ENCODE data around the gene CST5. TPM values are rescaled to one million over a fixed set of nuclear protein-coding genes. Genes with fewer than 3 reads are reported as not detected.

Gene CST5
- total and polyA plus RNA-seq, 2 experiments from 2014 or later: not detected

GRCh38 chr20:23926944-23927872 is 47.7 kb upstream of the CST5 start (continued):
- TF ChIP-seq, protein P1, sequence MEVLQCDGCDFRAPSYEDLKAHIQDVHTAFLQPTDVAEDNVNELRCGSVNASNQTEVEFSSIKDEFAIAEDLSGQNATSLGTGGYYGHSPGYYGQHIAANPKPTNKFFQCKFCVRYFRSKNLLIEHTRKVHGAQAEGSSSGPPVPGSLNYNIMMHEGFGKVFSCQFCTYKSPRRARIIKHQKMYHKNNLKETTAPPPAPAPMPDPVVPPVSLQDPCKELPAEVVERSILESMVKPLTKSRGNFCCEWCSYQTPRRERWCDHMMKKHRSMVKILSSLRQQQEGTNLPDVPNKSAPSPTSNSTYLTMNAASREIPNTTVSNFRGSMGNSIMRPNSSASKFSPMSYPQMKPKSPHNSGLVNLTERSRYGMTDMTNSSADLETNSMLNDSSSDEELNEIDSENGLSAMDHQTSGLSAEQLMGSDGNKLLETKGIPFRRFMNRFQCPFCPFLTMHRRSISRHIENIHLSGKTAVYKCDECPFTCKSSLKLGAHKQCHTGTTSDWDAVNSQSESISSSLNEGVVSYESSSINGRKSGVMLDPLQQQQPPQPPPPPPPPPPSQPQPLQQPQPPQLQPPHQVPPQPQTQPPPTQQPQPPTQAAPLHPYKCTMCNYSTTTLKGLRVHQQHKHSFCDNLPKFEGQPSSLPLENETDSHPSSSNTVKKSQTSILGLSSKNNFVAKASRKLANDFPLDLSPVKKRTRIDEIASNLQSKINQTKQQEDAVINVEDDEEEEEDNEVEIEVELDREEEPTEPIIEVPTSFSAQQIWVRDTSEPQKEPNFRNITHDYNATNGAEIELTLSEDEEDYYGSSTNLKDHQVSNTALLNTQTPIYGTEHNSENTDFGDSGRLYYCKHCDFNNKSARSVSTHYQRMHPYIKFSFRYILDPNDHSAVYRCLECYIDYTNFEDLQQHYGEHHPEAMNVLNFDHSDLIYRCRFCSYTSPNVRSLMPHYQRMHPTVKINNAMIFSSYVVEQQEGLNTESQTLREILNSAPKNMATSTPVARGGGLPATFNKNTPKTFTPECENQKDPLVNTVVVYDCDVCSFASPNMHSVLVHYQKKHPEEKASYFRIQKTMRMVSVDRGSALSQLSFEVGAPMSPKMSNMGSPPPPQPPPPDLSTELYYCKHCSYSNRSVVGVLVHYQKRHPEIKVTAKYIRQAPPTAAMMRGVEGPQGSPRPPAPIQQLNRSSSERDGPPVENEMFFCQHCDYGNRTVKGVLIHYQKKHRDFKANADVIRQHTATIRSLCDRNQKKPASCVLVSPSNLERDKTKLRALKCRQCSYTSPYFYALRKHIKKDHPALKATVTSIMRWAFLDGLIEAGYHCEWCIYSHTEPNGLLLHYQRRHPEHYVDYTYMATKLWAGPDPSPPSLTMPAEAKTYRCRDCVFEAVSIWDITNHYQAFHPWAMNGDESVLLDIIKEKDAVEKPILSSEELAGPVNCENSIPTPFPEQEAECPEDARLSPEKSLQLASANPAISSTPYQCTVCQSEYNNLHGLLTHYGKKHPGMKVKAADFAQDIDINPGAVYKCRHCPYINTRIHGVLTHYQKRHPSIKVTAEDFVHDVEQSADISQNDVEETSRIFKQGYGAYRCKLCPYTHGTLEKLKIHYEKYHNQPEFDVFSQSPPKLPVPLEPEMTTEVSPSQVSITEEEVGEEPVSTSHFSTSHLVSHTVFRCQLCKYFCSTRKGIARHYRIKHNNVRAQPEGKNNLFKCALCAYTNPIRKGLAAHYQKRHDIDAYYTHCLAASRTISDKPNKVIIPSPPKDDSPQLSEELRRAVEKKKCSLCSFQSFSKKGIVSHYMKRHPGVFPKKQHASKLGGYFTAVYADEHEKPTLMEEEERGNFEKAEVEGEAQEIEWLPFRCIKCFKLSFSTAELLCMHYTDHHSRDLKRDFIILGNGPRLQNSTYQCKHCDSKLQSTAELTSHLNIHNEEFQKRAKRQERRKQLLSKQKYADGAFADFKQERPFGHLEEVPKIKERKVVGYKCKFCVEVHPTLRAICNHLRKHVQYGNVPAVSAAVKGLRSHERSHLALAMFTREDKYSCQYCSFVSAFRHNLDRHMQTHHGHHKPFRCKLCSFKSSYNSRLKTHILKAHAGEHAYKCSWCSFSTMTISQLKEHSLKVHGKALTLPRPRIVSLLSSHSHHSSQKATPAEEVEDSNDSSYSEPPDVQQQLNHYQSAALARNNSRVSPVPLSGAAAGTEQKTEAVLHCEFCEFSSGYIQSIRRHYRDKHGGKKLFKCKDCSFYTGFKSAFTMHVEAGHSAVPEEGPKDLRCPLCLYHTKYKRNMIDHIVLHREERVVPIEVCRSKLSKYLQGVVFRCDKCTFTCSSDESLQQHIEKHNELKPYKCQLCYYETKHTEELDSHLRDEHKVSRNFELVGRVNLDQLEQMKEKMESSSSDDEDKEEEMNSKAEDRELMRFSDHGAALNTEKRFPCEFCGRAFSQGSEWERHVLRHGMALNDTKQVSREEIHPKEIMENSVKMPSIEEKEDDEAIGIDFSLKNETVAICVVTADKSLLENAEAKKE (CRISPR knock-in tag; IDR thresholded peaks at IDR 0.05): no peak
- TF ChIP-seq JUNB (IDR thresholded peaks at IDR 0.05; ENCODE audit: unreplicated experiment) (no peak), ETS1 (IDR thresholded peaks at IDR 0.05) (no peak), STAT1 (IDR thresholded peaks at IDR 0.05; ENCODE audit: unreplicated experiment) (no peak), ZNF114 (CRISPR knock-in tag; IDR thresholded peaks at IDR 0.05) (no peak), REST (IDR thresholded peaks at IDR 0.05; ENCODE audit: unreplicated experiment) (no peak)
